ENCODE results near the gene OPHN1. TPM values are rescaled to one million over a fixed set of nuclear protein-coding genes. Genes with fewer than 3 reads are reported as not detected.

The OPHN1 gene
- total RNA-seq, 1 experiment from 2014 or later: 4.4 TPM

DNA sequence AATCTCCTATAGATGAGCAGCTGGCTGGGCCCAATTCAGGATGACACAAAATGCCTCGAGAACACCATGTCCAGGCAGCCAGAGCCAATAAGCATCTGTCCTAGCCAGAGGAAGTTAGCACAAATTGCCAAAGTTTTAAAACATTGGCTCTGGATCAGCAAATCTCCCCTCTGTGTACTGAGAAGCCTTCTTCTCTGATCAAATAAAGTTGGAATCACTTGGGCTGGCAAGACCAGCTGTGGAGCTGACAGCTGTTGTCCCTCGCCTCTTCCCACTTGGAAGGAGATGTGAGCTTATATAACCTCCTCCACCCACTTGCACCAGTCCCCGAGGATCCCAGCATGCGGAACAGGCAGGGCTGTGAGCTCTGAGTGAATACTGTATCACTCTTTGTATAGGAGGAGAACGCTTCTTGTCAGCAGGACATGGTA is 183.9 kb downstream of the OPHN1 start (continued):
- TF ChIP-seq, protein P1, sequence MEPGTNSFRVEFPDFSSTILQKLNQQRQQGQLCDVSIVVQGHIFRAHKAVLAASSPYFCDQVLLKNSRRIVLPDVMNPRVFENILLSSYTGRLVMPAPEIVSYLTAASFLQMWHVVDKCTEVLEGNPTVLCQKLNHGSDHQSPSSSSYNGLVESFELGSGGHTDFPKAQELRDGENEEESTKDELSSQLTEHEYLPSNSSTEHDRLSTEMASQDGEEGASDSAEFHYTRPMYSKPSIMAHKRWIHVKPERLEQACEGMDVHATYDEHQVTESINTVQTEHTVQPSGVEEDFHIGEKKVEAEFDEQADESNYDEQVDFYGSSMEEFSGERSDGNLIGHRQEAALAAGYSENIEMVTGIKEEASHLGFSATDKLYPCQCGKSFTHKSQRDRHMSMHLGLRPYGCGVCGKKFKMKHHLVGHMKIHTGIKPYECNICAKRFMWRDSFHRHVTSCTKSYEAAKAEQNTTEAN (CRISPR knock-in tag; IDR thresholded peaks at IDR 0.05): no peak

DNA sequence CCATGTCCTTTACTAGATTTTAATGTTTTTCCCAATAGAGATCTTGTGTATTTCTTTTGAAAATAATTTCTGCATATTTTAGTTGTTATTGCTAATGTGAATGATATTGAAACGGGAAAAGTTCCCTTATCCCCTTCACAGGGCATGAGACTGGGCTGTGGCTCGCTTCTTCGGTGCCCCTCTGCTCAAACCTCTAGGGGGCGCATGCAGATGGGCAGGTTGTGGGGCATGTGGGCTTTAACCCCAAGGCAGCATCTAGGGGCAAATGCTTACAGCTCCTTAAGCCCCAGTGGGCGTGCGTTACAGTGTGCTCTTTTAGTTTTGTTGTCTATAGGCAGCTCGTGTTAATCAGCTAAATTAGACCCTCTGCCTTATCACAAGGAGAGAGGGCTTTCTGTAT is 194.7 kb downstream of the OPHN1 start:
- Mint-ChIP-seq H3K27me3 (ENCODE audit: low read depth) (no peaks in the 10 kb centered on the region), H3K27ac (no peak overlapping the region), H3K9me3 (no peaks in the 10 kb centered on the region), H3K4me3 (no peak overlapping the region), H3K4me1 (peaks cover 18% of the 10 kb centered on the region), H3K36me3 (no peaks in the 10 kb centered on the region)
- DNase-seq (ENCODE audit: low spot score): peak; percentile 51
- CTCF ChIA-PET: interaction anchor here (0.6 to 1.2 kb wide), 6 partner anchors 19 to 176 kb away, joined by 3 to 6 read pairs (median 3); no protein-coding TSS in a partner anchor
- POLR2A ChIA-PET: no interaction called here
- peak; percentile 84 for ATAC-seq
- TF ChIP-seq TCF7 (CRISPR knock-in tag; IDR thresholded peaks at IDR 0.05; ENCODE audit: low read depth): no peak
- TF ChIP-seq, protein P2, sequence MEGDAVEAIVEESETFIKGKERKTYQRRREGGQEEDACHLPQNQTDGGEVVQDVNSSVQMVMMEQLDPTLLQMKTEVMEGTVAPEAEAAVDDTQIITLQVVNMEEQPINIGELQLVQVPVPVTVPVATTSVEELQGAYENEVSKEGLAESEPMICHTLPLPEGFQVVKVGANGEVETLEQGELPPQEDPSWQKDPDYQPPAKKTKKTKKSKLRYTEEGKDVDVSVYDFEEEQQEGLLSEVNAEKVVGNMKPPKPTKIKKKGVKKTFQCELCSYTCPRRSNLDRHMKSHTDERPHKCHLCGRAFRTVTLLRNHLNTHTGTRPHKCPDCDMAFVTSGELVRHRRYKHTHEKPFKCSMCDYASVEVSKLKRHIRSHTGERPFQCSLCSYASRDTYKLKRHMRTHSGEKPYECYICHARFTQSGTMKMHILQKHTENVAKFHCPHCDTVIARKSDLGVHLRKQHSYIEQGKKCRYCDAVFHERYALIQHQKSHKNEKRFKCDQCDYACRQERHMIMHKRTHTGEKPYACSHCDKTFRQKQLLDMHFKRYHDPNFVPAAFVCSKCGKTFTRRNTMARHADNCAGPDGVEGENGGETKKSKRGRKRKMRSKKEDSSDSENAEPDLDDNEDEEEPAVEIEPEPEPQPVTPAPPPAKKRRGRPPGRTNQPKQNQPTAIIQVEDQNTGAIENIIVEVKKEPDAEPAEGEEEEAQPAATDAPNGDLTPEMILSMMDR (IDR thresholded peaks at IDR 0.05): peak; percentile 39; the same call in 1 of the 2 replicates

DNA sequence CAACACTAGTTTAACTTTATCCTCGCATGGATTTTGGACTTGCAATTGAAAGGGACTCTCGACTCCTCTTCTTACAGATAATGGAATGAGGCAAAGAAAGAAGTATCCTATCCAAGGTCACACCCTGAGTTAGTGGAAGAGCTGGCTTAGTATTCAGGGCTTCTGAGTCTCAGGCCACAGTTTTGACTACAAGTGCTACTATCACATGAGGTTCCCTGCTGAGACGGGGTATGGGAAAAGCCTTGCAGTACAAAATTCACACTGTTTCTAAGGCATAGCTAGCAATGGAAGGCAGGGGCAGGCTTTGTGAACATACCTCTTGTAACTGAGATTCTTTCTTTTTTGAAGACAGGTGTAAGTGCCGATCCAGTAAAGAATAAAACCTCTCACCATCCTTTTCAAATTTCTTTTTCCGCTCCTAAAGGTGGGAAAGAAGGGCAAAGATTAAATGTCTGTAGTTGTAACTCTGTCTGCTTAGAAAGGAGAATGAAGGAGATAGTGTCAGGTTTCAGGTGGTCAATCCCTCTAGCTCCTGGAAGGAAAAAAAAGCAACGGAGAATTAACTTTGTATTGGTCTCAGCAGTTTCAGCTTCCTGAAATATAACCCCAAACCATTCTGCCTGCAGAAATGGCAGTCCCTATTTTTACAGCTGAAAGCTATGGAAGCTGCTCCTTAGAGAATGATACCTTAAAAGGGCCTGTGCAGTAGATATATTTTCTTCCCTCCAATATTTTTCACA is 199.0 kb downstream of the OPHN1 start:
- peak; percentile 13 for DNase-seq (ENCODE audit: low spot score)

More for the DNA sequence above, 199.0 kb downstream of the OPHN1 start:
- H3K36me3 Mint-ChIP-seq: no peaks in the 10 kb centered on the region; the same call in 1 of the 2 replicates
- H3K4me3 Mint-ChIP-seq: peak overlapping the region; percentile 50
- H3K4me1 Mint-ChIP-seq: peaks cover 26% of the 10 kb centered on the region
- ATAC-seq: peak; percentile 85
- POLR2A ChIA-PET: interaction anchor here (0.7 kb wide), 1 partner anchor 9 kb away, joined by 5 read pairs; no protein-coding TSS in a partner anchor
- TF ChIP-seq NR2C2 (CRISPR knock-in tag; IDR thresholded peaks at IDR 0.05) (no peak), ZBTB21 (CRISPR knock-in tag; IDR thresholded peaks at IDR 0.05; ENCODE audit: borderline replicate concordance) (no peak), HMGA2 (CRISPR knock-in tag; IDR thresholded peaks at IDR 0.05) (no peak), ZNF121 (CRISPR knock-in tag; IDR thresholded peaks at IDR 0.05) (no peak), GTF2I (CRISPR knock-in tag; conservative IDR thresholded peaks at IDR 0.05) (no peak), OVOL2 (CRISPR knock-in tag; IDR thresholded peaks at IDR 0.05; ENCODE audit: borderline replicate concordance) (no peak), RORB (CRISPR knock-in tag; IDR thresholded peaks at IDR 0.05) (no peak), TEAD1 (CRISPR knock-in tag; IDR thresholded peaks at IDR 0.05) (no peak), ATF1 (CRISPR knock-in tag; IDR thresholded peaks at IDR 0.05) (no peak)
- TF ChIP-seq, protein P3, sequence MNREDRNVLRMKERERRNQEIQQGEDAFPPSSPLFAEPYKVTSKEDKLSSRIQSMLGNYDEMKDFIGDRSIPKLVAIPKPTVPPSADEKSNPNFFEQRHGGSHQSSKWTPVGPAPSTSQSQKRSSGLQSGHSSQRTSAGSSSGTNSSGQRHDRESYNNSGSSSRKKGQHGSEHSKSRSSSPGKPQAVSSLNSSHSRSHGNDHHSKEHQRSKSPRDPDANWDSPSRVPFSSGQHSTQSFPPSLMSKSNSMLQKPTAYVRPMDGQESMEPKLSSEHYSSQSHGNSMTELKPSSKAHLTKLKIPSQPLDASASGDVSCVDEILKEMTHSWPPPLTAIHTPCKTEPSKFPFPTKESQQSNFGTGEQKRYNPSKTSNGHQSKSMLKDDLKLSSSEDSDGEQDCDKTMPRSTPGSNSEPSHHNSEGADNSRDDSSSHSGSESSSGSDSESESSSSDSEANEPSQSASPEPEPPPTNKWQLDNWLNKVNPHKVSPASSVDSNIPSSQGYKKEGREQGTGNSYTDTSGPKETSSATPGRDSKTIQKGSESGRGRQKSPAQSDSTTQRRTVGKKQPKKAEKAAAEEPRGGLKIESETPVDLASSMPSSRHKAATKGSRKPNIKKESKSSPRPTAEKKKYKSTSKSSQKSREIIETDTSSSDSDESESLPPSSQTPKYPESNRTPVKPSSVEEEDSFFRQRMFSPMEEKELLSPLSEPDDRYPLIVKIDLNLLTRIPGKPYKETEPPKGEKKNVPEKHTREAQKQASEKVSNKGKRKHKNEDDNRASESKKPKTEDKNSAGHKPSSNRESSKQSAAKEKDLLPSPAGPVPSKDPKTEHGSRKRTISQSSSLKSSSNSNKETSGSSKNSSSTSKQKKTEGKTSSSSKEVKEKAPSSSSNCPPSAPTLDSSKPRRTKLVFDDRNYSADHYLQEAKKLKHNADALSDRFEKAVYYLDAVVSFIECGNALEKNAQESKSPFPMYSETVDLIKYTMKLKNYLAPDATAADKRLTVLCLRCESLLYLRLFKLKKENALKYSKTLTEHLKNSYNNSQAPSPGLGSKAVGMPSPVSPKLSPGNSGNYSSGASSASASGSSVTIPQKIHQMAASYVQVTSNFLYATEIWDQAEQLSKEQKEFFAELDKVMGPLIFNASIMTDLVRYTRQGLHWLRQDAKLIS (CRISPR knock-in tag; IDR thresholded peaks at IDR 0.05; ENCODE audit: borderline replicate concordance): no peak
- TF ChIP-seq, protein P1 (CRISPR knock-in tag; IDR thresholded peaks at IDR 0.05): no peak
- TF ChIP-seq, protein P4, sequence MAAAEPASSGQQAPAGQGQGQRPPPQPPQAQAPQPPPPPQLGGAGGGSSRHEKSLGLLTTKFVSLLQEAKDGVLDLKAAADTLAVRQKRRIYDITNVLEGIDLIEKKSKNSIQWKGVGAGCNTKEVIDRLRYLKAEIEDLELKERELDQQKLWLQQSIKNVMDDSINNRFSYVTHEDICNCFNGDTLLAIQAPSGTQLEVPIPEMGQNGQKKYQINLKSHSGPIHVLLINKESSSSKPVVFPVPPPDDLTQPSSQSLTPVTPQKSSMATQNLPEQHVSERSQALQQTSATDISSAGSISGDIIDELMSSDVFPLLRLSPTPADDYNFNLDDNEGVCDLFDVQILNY (CRISPR knock-in tag; IDR thresholded peaks at IDR 0.05): no peak
- TF ChIP-seq, protein P5, sequence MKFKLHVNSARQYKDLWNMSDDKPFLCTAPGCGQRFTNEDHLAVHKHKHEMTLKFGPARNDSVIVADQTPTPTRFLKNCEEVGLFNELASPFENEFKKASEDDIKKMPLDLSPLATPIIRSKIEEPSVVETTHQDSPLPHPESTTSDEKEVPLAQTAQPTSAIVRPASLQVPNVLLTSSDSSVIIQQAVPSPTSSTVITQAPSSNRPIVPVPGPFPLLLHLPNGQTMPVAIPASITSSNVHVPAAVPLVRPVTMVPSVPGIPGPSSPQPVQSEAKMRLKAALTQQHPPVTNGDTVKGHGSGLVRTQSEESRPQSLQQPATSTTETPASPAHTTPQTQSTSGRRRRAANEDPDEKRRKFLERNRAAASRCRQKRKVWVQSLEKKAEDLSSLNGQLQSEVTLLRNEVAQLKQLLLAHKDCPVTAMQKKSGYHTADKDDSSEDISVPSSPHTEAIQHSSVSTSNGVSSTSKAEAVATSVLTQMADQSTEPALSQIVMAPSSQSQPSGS (CRISPR knock-in tag; IDR thresholded peaks at IDR 0.05; ENCODE audit: borderline replicate concordance, low read depth): no peak
- peak overlapping the region; percentile 92 for H3K27ac Mint-ChIP-seq
- H3K27me3 Mint-ChIP-seq (ENCODE audit: low read depth): no peaks in the 10 kb centered on the region
- no peaks in the 10 kb centered on the region for H3K9me3 Mint-ChIP-seq
- CTCF ChIA-PET: interaction anchor here (0.7 to 1.4 kb wide), 2 partner anchors 37 kb away, joined by 4 to 7 read pairs; no protein-coding TSS in a partner anchor
